GM12878 (cell line): ENCODE data around the gene FAHD1. TPM values are rescaled to one million over a fixed set of nuclear protein-coding genes. Genes with fewer than 3 reads are reported as not detected.

ENCODE experiments used
- ATAC-seq: fragments of 200-7000 bp; cut with Tn5 transposase; 3 replicates; pipeline ENCODE4 v1.9.1; 2020; ENCODE audit warnings: mild to moderate bottlenecking, moderate library complexity
- BruUV-seq: library from RNA; stranded (reverse); fragments of 400-500 nt; replicated peaks from 2 replicates; lab custom pipeline; 2021; lab: Mats Ljungman, UMichigan
- CTCF ChIA-PET: fragments of 300-600 bp; sonication (Branson Sonifier 250); formaldehyde crosslinking; extraction: SDS; loops from one replicate; lab custom pipeline; 2021; ENCODE audit warnings: inconsistent platforms; lab: Yijun Ruan, JAX
- POLR2A ChIA-PET: fragments of 350-600 bp; formaldehyde crosslinking; extraction: SDS; loops from one replicate; lab custom pipeline; 2021; ENCODE audit warnings: inconsistent platforms; lab: Charles Lee
- RAD21 ChIA-PET: fragments of 300-600 bp; sonication (Branson Sonifier 250); formaldehyde crosslinking; loops from one replicate; lab custom pipeline; 2023; ENCODE audit warnings: antibody characterized with exemption; ENCODE audit not compliant: unreplicated experiment; lab: Charles Lee
- SMC1A ChIA-PET: fragments of 300-600 bp; sonication (Branson Sonifier 250); formaldehyde crosslinking; loops from one replicate; lab custom pipeline; 2023; ENCODE audit not compliant: unreplicated experiment, uncharacterized antibody; lab: Charles Lee
- DNase-seq: peaks from one replicate; pipeline ENCODE4 v3.0.0-alpha.2; 2011; ENCODE audit warnings: low read depth, low spot score
- FAIRE-seq: peaks from 3 replicates; lab custom pipeline; 2011; peaks lifted over from hg19 to GRCh38; lab: Jason Lieb, UNC
- H2AFZ ChIP-seq: 2 replicates; pipeline ENCODE4 v1.6.0; 2011; ENCODE audit warnings: low read depth, low read length, control low read depth; ENCODE audit not compliant: control insufficient read depth
- H3K27ac ChIP-seq: 2 replicates; pipeline ENCODE4 v1.5.1; 2011; ENCODE audit warnings: control low read depth; ENCODE audit not compliant: control insufficient read depth, insufficient read depth
- H3K27me3 ChIP-seq, 2 experiments: replicated peaks in 1 of 2; 2 replicates each; pipeline versions ENCODE4 v1.6.0 to v1.6.1; 2011; ENCODE audit warnings: low read length in 1 of 2; ENCODE audit not compliant: control insufficient read depth in 2 of 2, insufficient read depth in 2 of 2
- H3K36me3 ChIP-seq, 2 experiments: 2 replicates each; pipeline ENCODE4 v1.5.1; 2011; ENCODE audit warnings: low read length in 1 of 2; ENCODE audit not compliant: control insufficient read depth in 2 of 2, insufficient read depth in 2 of 2
- H3K4me1 ChIP-seq: 2 replicates; pipeline ENCODE4 v1.6.1; 2011; ENCODE audit warnings: mild to moderate bottlenecking, low read length, moderate library complexity, mixed read lengths; ENCODE audit not compliant: control insufficient read depth, insufficient read depth
- H3K4me2 ChIP-seq: 2 replicates; pipeline ENCODE4 v1.6.0; 2011; ENCODE audit warnings: control low read depth; ENCODE audit not compliant: control insufficient read depth, insufficient read depth
- H3K4me3 ChIP-seq: fragments of 200-600 bp; sonication (generic); 2 replicates; pipeline ENCODE4 v1.5.1; 2016
- H3K79me2 ChIP-seq: 2 replicates; pipeline ENCODE4 v1.6.0; 2011; ENCODE audit warnings: low read length; ENCODE audit not compliant: control insufficient read depth, insufficient read depth
- H3K9ac ChIP-seq: 2 replicates; pipeline ENCODE4 v1.8.0; 2011; ENCODE audit warnings: low read length, control low read depth, mixed read lengths; ENCODE audit not compliant: control insufficient read depth, insufficient read depth
- H3K9me3 ChIP-seq: replicated peaks from 3 replicates; pipeline ENCODE4 v1.5.1; 2011; ENCODE audit warnings: mild to moderate bottlenecking, low read length; ENCODE audit not compliant: control insufficient read depth, insufficient read depth
- H4K20me1 ChIP-seq: 2 replicates; pipeline ENCODE4 v1.6.0; 2011; ENCODE audit not compliant: control insufficient read depth, insufficient read depth
- CBFB ChIP-seq: IDR thresholded peaks from 2 replicates; pipeline ENCODE4 v1.6.1; 2016; ENCODE audit warnings: antibody characterized with exemption, low read depth
- CHD2 ChIP-seq: IDR thresholded peaks from 2 replicates; pipeline ENCODE4 v1.6.1; 2011; ENCODE audit warnings: low read depth, low read length, improper control_type of control experiment, borderline replicate concordance
- E2F8 ChIP-seq: fragments of 450-650 bp; IDR thresholded peaks from 2 replicates; pipeline ENCODE4 v1.6.1; 2018; ENCODE audit warnings: mild to moderate bottlenecking, low read depth, moderate library complexity; ENCODE audit not compliant: partially characterized antibody
- IRF5 ChIP-seq: fragments of 450-650 bp; IDR thresholded peaks from 2 replicates; pipeline ENCODE4 v1.6.1; 2017; ENCODE audit warnings: borderline replicate concordance
- KLF5 ChIP-seq: fragments of 450-650 bp; IDR thresholded peaks from 2 replicates; pipeline ENCODE4 v1.6.1; 2014; ENCODE audit warnings: mild to moderate bottlenecking; ENCODE audit not compliant: partially characterized antibody
- NFXL1 ChIP-seq: fragments of 450-650 bp; IDR thresholded peaks from 2 replicates; pipeline ENCODE4 v1.6.1; 2017; ENCODE audit warnings: antibody characterized with exemption, mild to moderate bottlenecking, borderline replicate concordance
- PRDM15 ChIP-seq: fragments of 450-650 bp; formaldehyde crosslinking; IDR thresholded peaks from 2 replicates; pipeline ENCODE4 v1.4.0; 2020; ENCODE audit warnings: mild to moderate bottlenecking, moderate library complexity
- RBBP5 ChIP-seq: fragments of 200-600 bp; sonication (generic); conservative IDR thresholded peaks from 2 replicates; pipeline ENCODE4 v1.6.1; 2016
- RELA ChIP-seq: fragments of 450-650 bp; IDR thresholded peaks from 2 replicates; pipeline ENCODE4 v1.8.0; 2014; ENCODE audit warnings: borderline replicate concordance; ENCODE audit not compliant: partially characterized antibody
- YY1 ChIP-seq: IDR thresholded peaks from 2 replicates; pipeline ENCODE4 v1.6.1; 2011; ENCODE audit warnings: low read depth, mild to moderate bottlenecking, low read length
- WGBS: methylation state at CpG from one replicate; pipeline ENCODE4 v1.1.6; 2016; ENCODE audit warnings: low lambda C conversion rate; ENCODE audit not compliant: insufficient replicate concordance, insufficient coverage; ENCODE audit errors: missing lambda C conversion rate; 5-methylcytosine and 5-hydroxymethylcytosine counted together
- in situ Hi-C: fragments of 300-500 bp; cut with MboI; formaldehyde crosslinking; loops from 9 replicates; pipeline ENCODE4 v1.14.3; 2018; ENCODE audit warnings: mixed read lengths
- intact Hi-C: fragments of 100-400 bp; cut with micrococcal nuclease; formaldehyde crosslinking; loops from one replicate; pipeline ENCODE4 v1.14.2; 2022; ENCODE audit not compliant: unreplicated experiment
- polyA plus RNA-seq, 11 experiments: library from polyadenylated mRNA; depleted of rRNA in 4 of 11; unstranded in 6 of 11; stranded (reverse) in 5 of 11; fragments of >200 nt; fragmentation: Nextera tagmentation in 4 of 11; fragmentation: Illumina TruSeq in 1 of 11; extraction: Ambion mirVana in 4 of 11; extraction: Trizol in 1 of 11; gene quantifications; 1 replicate in 1 of 11; 2 replicates in 10 of 11; pipeline versions ENCODE4 v1.2.1 to v1.2.3, GENCODE V29; 2011 to 2016; ENCODE audit warnings: inconsistent platforms in 2 of 11, missing spikeins in 2 of 11, low read depth in 1 of 11
- total RNA-seq, 4 experiments: library from RNA; depleted of rRNA in 3 of 4; stranded (reverse); fragments of >200 nt in 3 of 4; fragmentation: Illumina TruSeq in 1 of 4; extraction: Trizol in 1 of 4; gene quantifications; 2 replicates each; pipeline versions ENCODE4 v1.2.1 to v1.2.3, GENCODE V29; 2013 to 2021

FAHD1 gene
- total and polyA plus RNA-seq, 10 of the 15 experiments (the other 5 are each of a cell fraction or from before 2014, with no cell fraction given), result 4.3 to 43.0 (median 18.8) TPM

- ChIA-PET CTCF (interaction anchor here (0.9 to 3.1 kb wide), 4 partner anchors 9 to 138 kb away, joined by 3 to 12 read pairs (median 6); no protein-coding TSS in a partner anchor), SMC1A (interaction anchor here (1.3 to 1.6 kb wide), 4 partner anchors 10 to 64 kb away, joined by 3 to 6 read pairs (median 4); no protein-coding TSS in a partner anchor), POLR2A (interaction anchor here (1.0 to 1.2 kb wide), 2 partner anchors 62 to 100 kb away, joined by 3 to 4 read pairs; no protein-coding TSS in a partner anchor), RAD21 (interaction anchor here (1.1 to 1.4 kb wide), 2 partner anchors 77 to 99 kb away, joined by 4 to 5 read pairs; partner anchors contain the start of genes MSRB1 and RPS2)
- 54% methylated on average over 6 of the region's 6 CpGs for WGBS
- no peak for ATAC-seq
- no TSS peak for BruUV-seq
- TF ChIP-seq E2F8 (no peak), RBBP5 (no peak), YY1 (no peak), CHD2 (no peak), CBFB (no peak), IRF5 (no peak), KLF5 (no peak), NFXL1 (no peak), PRDM15 (CRISPR knock-in tag) (no peak), RELA (no peak)
- FAIRE-seq, result no peak
- Histone ChIP-seq H3K79me2 (no peaks in the 10 kb centered on the region), H3K36me3 (no peaks in the 10 kb centered on the region), H3K4me1 (no peaks in the 10 kb centered on the region), H3K4me3 (no peak overlapping the region), H3K27me3 (no peaks in the 10 kb centered on the region; a peak in 1 of 4 replicates), H4K20me1 (no peaks in the 10 kb centered on the region), H3K27ac (no peak overlapping the region), H3K4me2 (no peak overlapping the region), H2AFZ (no peak overlapping the region), H3K9ac (no peak overlapping the region), H3K9me3 (no peaks in the 10 kb centered on the region)
- in situ Hi-C loops, result loop anchor here (10.0 kb wide), 2 partner anchors 69 to 279 kb away; partner anchors contain the start of gene RAB26
- intact Hi-C loops, result no loop called here
- DNase-seq, result no peak
Observed at GRCh38 chr16:1865902-1866690, 39.1 kb downstream of the FAHD1 start.
